H1 (cell line): ENCODE results near the gene CD226.

ENCODE experiments used
- JUN ChIP-seq: IDR thresholded peaks from 2 replicates; pipeline ENCODE4 v1.6.1; 2011; ENCODE audit warnings: low read depth, mild to moderate bottlenecking, improper control_type of control experiment, low read length
- POLR2A ChIP-seq, 2 experiments: IDR thresholded peaks; 1 replicate in 1 of 2; 2 replicates in 1 of 2; pipeline ENCODE4 v1.6.1; 2011; ENCODE audit warnings: low read depth in 2 of 2, low read length in 2 of 2, mild to moderate bottlenecking in 2 of 2; ENCODE audit errors: control extremely low read depth in 1 of 2

DNA sequence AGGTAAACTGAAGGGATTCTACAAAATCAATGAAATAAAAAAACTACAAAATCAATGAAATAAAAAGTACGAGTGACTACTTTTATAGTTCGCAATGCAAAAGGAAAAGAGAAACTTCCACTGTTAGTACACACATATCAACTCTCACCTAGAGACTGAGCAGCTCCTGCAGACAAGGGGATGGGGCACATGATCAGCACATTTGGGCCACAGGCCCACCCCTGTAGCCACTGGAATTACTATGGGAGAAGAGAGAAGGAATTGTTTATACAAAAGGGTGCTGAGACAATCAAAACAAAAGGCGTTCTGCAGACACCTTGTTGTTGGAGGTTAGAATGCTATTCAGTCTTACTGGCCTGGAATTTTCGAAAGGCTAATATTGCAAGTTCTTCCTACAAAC is 34.7 kb upstream of the CD226 start:
- no peak for TF ChIP-seq POLR2A (IDR thresholded peaks at IDR 0.05; ENCODE audit: control extremely low read depth in 1 of 2, low read depth in 2 of 2, low read length in 2 of 2)
- TF ChIP-seq JUN = no peak
